H1 (cell line): ENCODE results near the gene TRIM65. TPM values are rescaled to one million over a fixed set of nuclear protein-coding genes. Genes with fewer than 3 reads are reported as not detected.
A peak's percentile ranks its signal among the peaks of the same experiment; 100 is the strongest.

Experiments used
- CTCF ChIA-PET: fragments of 300-600 bp; sonication (Branson Sonifier 250); formaldehyde crosslinking; loops from one replicate; lab custom pipeline; 2021; ENCODE audit not compliant: partially characterized antibody; lab: Charles Lee
- POLR2A ChIA-PET: fragments of 300-600 bp; sonication (Branson Sonifier 250); formaldehyde crosslinking; loops from one replicate; lab custom pipeline; 2021; ENCODE audit warnings: inconsistent platforms; ENCODE audit not compliant: partially characterized antibody; lab: Charles Lee
- DNase-seq, 2 experiments: peaks; one replicate each; pipeline versions ENCODE4 v3.0.0 to v3.0.0-alpha.2; 2010 to 2022; ENCODE audit warnings: low spot score in 2 of 2, low read depth in 1 of 2, mixed read lengths in 1 of 2
- FAIRE-seq: peaks from 2 replicates; lab custom pipeline; 2011; peaks lifted over from hg19 to GRCh38; lab: Jason Lieb, UNC
- H2AFZ ChIP-seq: 2 replicates; pipeline ENCODE4 v1.8.1; 2012; ENCODE audit warnings: low read length, inconsistent platforms
- H2AK5ac ChIP-seq: 2 replicates; pipeline ENCODE4 v1.6.1; 2013; ENCODE audit warnings: low read depth, low read length
- H2BK120ac ChIP-seq: replicated peaks from 2 replicates; pipeline ENCODE3; 2013; ENCODE audit warnings: low read depth, low read length, inconsistent platforms
- H2BK12ac ChIP-seq: 2 replicates; pipeline ENCODE4 v1.6.1; 2013; ENCODE audit warnings: low read depth, low read length
- H2BK15ac ChIP-seq: 2 replicates; pipeline ENCODE4 v1.6.1; 2013; ENCODE audit warnings: low read length
- H2BK20ac ChIP-seq: 2 replicates; pipeline ENCODE4 v1.6.1; 2013; ENCODE audit warnings: low read length
- H2BK5ac ChIP-seq: 2 replicates; pipeline ENCODE4 v1.6.1; 2013; ENCODE audit warnings: low read depth, low read length
- H3K14ac ChIP-seq: 2 replicates; pipeline ENCODE4 v1.6.1; 2013; ENCODE audit warnings: inconsistent platforms; ENCODE audit not compliant: insufficient read length
- H3K18ac ChIP-seq: 2 replicates; pipeline ENCODE4 v1.6.1; 2013; ENCODE audit warnings: low read length; ENCODE audit errors: extremely low read depth
- H3K23ac ChIP-seq: 2 replicates; pipeline ENCODE4 v1.6.1; 2013; ENCODE audit warnings: inconsistent platforms; ENCODE audit not compliant: insufficient read length
- H3K23me2 ChIP-seq: 2 replicates; pipeline ENCODE4 v1.6.1; 2013; ENCODE audit warnings: low read depth, low read length
- H3K27ac ChIP-seq: 2 replicates; pipeline ENCODE4 v1.6.1; 2011; ENCODE audit warnings: low read depth, low read length, inconsistent platforms
- H3K27me3 ChIP-seq, 4 experiments: replicated peaks in 1 of 4; 1 replicate in 1 of 4; 2 replicates in 3 of 4; pipeline versions ENCODE4 v1.6.1 to v1.8.1; 2011 to 2013; ENCODE audit warnings: low read length in 3 of 4, mild to moderate bottlenecking in 3 of 4, inconsistent platforms in 2 of 4, mixed read lengths in 2 of 4, moderate library complexity in 1 of 4; ENCODE audit not compliant: control insufficient read depth in 3 of 4, insufficient read depth in 3 of 4; ENCODE audit errors: extremely low read depth in 1 of 4
- H3K36me3 ChIP-seq, 4 experiments: 2 replicates each; pipeline versions ENCODE4 v1.6.1 to v1.8.1; 2011 to 2013; ENCODE audit warnings: mild to moderate bottlenecking in 4 of 4, low read length in 3 of 4, moderate library complexity in 2 of 4, control low read depth in 1 of 4, inconsistent platforms in 1 of 4; ENCODE audit not compliant: insufficient read depth in 4 of 4, control insufficient read depth in 2 of 4
- H3K4ac ChIP-seq: replicated peaks from 2 replicates; pipeline ENCODE3; 2013; ENCODE audit warnings: low read length, low read depth, mixed read lengths, inconsistent platforms; ENCODE audit not compliant: insufficient read length
- H3K4me1 ChIP-seq, 4 experiments: replicated peaks in 1 of 4; 1 replicate in 1 of 4; 2 replicates in 3 of 4; pipeline versions ENCODE4 v1.6.1 to v1.8.1; 2011 to 2013; ENCODE audit warnings: low read length in 3 of 4, inconsistent platforms in 2 of 4, mixed read lengths in 1 of 4; ENCODE audit not compliant: insufficient read depth in 4 of 4, control insufficient read depth in 3 of 4
- H3K4me2 ChIP-seq, 2 experiments: 2 replicates each; pipeline versions ENCODE4 v1.6.1 to v1.8.1; 2011 to 2013; ENCODE audit warnings: low read depth in 2 of 2, low read length in 2 of 2, control low read depth in 1 of 2, inconsistent platforms in 1 of 2, mild to moderate bottlenecking in 1 of 2; ENCODE audit not compliant: insufficient read depth in 1 of 2
- H3K4me3 ChIP-seq, 4 experiments: fragments of 200-600, 300-600 bp in 1 of 4; sonication (generic), shearing (Covaris generic), sonication (Bioruptor Twin) in 1 of 4; 2 replicates each; pipeline versions ENCODE4 v1.5.1 to v1.8.1; 2011 to 2016; ENCODE audit warnings: low read length in 4 of 4, low read depth in 3 of 4, control low read depth in 2 of 4, inconsistent platforms in 2 of 4, mild to moderate bottlenecking in 2 of 4, mixed read lengths in 1 of 4, moderate library complexity in 1 of 4; ENCODE audit not compliant: insufficient read depth in 2 of 4; ENCODE audit errors: extremely low read depth in 1 of 4
- H3K56ac ChIP-seq: replicated peaks from 2 replicates; pipeline ENCODE3; 2013; ENCODE audit warnings: low read depth, mild to moderate bottlenecking, mixed read lengths, low read length, inconsistent platforms; ENCODE audit not compliant: insufficient read length
- H3K79me1 ChIP-seq: 2 replicates; pipeline ENCODE4 v1.6.1; 2013; ENCODE audit warnings: low read depth, low read length, control low read depth
- H3K79me2 ChIP-seq, 2 experiments: 2 replicates each; pipeline versions ENCODE4 v1.6.1 to v1.8.1; 2012 to 2013; ENCODE audit warnings: low read length in 2 of 2, mild to moderate bottlenecking in 2 of 2, inconsistent platforms in 1 of 2; ENCODE audit not compliant: insufficient read depth in 2 of 2, control insufficient read depth in 1 of 2
- H3K9ac ChIP-seq, 4 experiments: replicated peaks in 1 of 4; 1 replicate in 1 of 4; 2 replicates in 3 of 4; pipeline versions ENCODE4 v1.6.1 to v1.8.1; 2011 to 2013; ENCODE audit warnings: low read depth in 3 of 4, low read length in 3 of 4, control low read depth in 2 of 4, mild to moderate bottlenecking in 2 of 4, moderate library complexity in 2 of 4, inconsistent platforms in 1 of 4; ENCODE audit errors: extremely low read depth in 1 of 4
- H3K9me3 ChIP-seq, 2 experiments: 2 replicates each; pipeline versions ENCODE4 v1.6.1 to v1.8.1; 2012 to 2013; ENCODE audit warnings: mild to moderate bottlenecking in 2 of 2, moderate library complexity in 2 of 2, control low read depth in 1 of 2, inconsistent platforms in 1 of 2, low read depth in 1 of 2, low read length in 1 of 2, mixed read lengths in 1 of 2; ENCODE audit not compliant: insufficient read depth in 2 of 2
- H4K20me1 ChIP-seq, 2 experiments: replicated peaks in 1 of 2; 2 replicates each; pipeline versions ENCODE3 to v1.8.1; 2011 to 2013; ENCODE audit warnings: inconsistent platforms in 2 of 2, low read length in 2 of 2, mild to moderate bottlenecking in 1 of 2; ENCODE audit not compliant: insufficient read depth in 2 of 2, control insufficient read depth in 1 of 2
- H4K5ac ChIP-seq: 2 replicates; pipeline ENCODE4 v1.6.1; 2013; ENCODE audit warnings: low read length, low read depth, mixed read lengths, inconsistent platforms; ENCODE audit not compliant: insufficient read length
- H4K8ac ChIP-seq: 2 replicates; pipeline ENCODE4 v1.8.0; 2013; ENCODE audit warnings: mild to moderate bottlenecking, moderate library complexity, low read length, inconsistent platforms; ENCODE audit not compliant: insufficient read depth; ENCODE audit errors: extremely low read depth
- H4K91ac ChIP-seq: replicated peaks from 2 replicates; pipeline ENCODE3; 2013; ENCODE audit warnings: low read length, mixed read lengths, inconsistent platforms; ENCODE audit not compliant: insufficient read length
- BCL11A ChIP-seq, 2 experiments: IDR thresholded peaks; one replicate each; pipeline ENCODE4 v1.6.1; 2011; ENCODE audit warnings: low read depth in 2 of 2, low read length in 2 of 2, mild to moderate bottlenecking in 2 of 2
- CBX8 ChIP-seq: fragments of 300-800, 300-1000 bp; sonication (generic); IDR thresholded peaks from 2 replicates; pipeline ENCODE4 v1.7.1; 2016; ENCODE audit warnings: low read depth, low read length, borderline replicate concordance
- E2F6 ChIP-seq: IDR thresholded peaks from 2 replicates; pipeline ENCODE4 v1.6.1; 2012; ENCODE audit warnings: inconsistent platforms
- EP300 ChIP-seq, 2 experiments: IDR thresholded peaks; 1 replicate in 1 of 2; 2 replicates in 1 of 2; pipeline ENCODE4 v1.6.1; 2011 to 2012; ENCODE audit warnings: low read depth in 2 of 2, low read length in 2 of 2, mild to moderate bottlenecking in 2 of 2, borderline replicate concordance in 1 of 2, inconsistent platforms in 1 of 2, moderate library complexity in 1 of 2
- EZH2 ChIP-seq: fragments of 200-600 bp; sonication (generic); IDR thresholded peaks from 2 replicates; pipeline ENCODE4 v1.7.1; 2012; ENCODE audit warnings: low read depth, mild to moderate bottlenecking, moderate library complexity, low read length, inconsistent platforms; ENCODE audit not compliant: severe bottlenecking
- HDAC6 ChIP-seq: IDR thresholded peaks from one replicate; pipeline ENCODE4 v1.7.1; 2012; ENCODE audit warnings: low read depth, mild to moderate bottlenecking, inconsistent platforms, low read length, moderate library complexity
- NRF1 ChIP-seq: IDR thresholded peaks from 2 replicates; pipeline ENCODE4 v1.6.1; 2011; ENCODE audit warnings: mild to moderate bottlenecking, low read depth, low read length, improper control_type of control experiment
- PHF8 ChIP-seq: fragments of 200-600 bp; sonication (generic); conservative IDR thresholded peaks from 2 replicates; pipeline ENCODE4 v1.7.1; 2012; ENCODE audit warnings: low read depth, mild to moderate bottlenecking, inconsistent platforms, low read length, moderate library complexity
- POLR2AphosphoS5 ChIP-seq: IDR thresholded peaks from 2 replicates; pipeline ENCODE4 v1.6.1; 2011; ENCODE audit warnings: low read depth, low read length
- SP4 ChIP-seq: IDR thresholded peaks from 2 replicates; pipeline ENCODE4 v1.6.1; 2012; ENCODE audit warnings: low read length, inconsistent platforms
- SUZ12 ChIP-seq: fragments of 200-600 bp; sonication (generic); IDR thresholded peaks from 2 replicates; pipeline ENCODE4 v1.6.1; 2012; ENCODE audit warnings: mild to moderate bottlenecking, inconsistent platforms, low read length, moderate library complexity, mixed read lengths
- TEAD4 ChIP-seq: IDR thresholded peaks from 2 replicates; pipeline ENCODE4 v1.6.1; 2012; ENCODE audit warnings: low read depth, low read length, inconsistent platforms, mixed read lengths
- WGBS, 2 experiments: shearing (Covaris generic) in 1 of 2; methylation state at CpG; one replicate each; pipeline versions ENCODE4 v1.1.6 to v1.1.7; 2013 to 2015; ENCODE audit warnings: low lambda C conversion rate in 2 of 2, mixed read lengths in 2 of 2, inconsistent platforms in 1 of 2, low coverage in 1 of 2, missing lambda C conversion rate in 1 of 2; ENCODE audit not compliant: insufficient replicate concordance in 2 of 2, insufficient coverage in 1 of 2, insufficient read length in 1 of 2; ENCODE audit errors: extremely low coverage in 1 of 2, missing lambda C conversion rate in 1 of 2; 5-methylcytosine and 5-hydroxymethylcytosine counted together
- polyA plus RNA-seq, 7 experiments: library from polyadenylated mRNA; depleted of rRNA in 3 of 7; stranded (reverse) in 5 of 7; unstranded in 2 of 7; fragments of >200 nt in 5 of 7; fragments of 200-250 nt in 2 of 7; gene quantifications; 1 replicate in 5 of 7; 2 replicates in 1 of 7; 4 replicates in 1 of 7; pipeline versions ENCODE4 v1.2.1 to v1.2.3, GENCODE V29; 2011 to 2013; ENCODE audit warnings: missing spikeins in 2 of 7, mixed read lengths in 2 of 7
- total RNA-seq: library from RNA; stranded (reverse); fragmentation: NEBNext Ultra II Directional; extraction: Animal tissue kit (Norgen Biotek cat#: 25700); gene quantifications from 2 replicates; pipeline ENCODE4 v1.2.1, GENCODE V29; 2021

The TRIM65 gene
- total and polyA plus RNA-seq, 2 of the 8 experiments (the other 6 are each of a cell fraction or from before 2014, with no cell fraction given) = 21.2 to 48.6 TPM

DNA sequence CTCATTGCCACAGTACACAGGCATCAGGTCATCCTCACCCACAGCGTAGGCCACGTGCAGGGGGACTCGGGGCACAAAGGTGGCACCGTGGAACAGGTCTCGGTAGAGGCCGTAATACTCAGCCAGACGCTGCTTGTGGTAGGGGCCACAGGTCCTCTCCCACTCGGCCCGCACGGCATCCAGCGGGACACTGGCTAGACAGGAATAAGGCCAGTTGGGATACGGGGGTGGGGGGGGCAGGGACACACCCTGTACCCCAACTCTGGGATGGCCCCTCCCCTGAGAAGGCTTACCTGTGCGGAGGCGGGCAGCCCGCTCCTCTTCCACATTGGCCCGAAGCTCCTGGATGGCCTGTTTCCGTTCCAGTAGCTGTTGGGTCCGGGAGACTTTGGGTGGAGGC, 5.0 kb upstream of the TRIM65 start:
- H4K8ac ChIP-seq = no peak overlapping the region; the same call in 1 of the 2 replicates
- H3K27ac ChIP-seq = no peak overlapping the region
- H2AK5ac ChIP-seq = no peak overlapping the region
- 0 out of 7 replicates have a peak overlapping the region, but pooled peaks of 1 of the 4 experiments have one; percentile 17 for H3K9ac ChIP-seq
- no peak overlapping the region for H3K4me3 ChIP-seq
- H2BK20ac ChIP-seq = no peak overlapping the region
- H2BK12ac ChIP-seq = no peak overlapping the region
- TF ChIP-seq POLR2AphosphoS5 (no peak), BCL11A (IDR thresholded peaks at IDR 0.05; ENCODE audit: low read depth in 2 of 2, low read length in 2 of 2) (no peak), TEAD4 (no peak), SP4 (no peak), SUZ12 (no peak), HDAC6 (no peak), E2F6 (no peak), NRF1 (no peak), EZH2 (no peak), PHF8 (no peak), EP300 (IDR thresholded peaks at IDR 0.05; ENCODE audit: borderline replicate concordance in 1 of 2, low read depth in 2 of 2, low read length in 2 of 2) (no peak), CBX8 (no peak)
- peaks cover 5 to 35% (median 23%) of the 10 kb centered on the region in 4 experiments; a peak in 7 of 8 replicates for H3K36me3 ChIP-seq
- no peak overlapping the region for H4K5ac ChIP-seq
- no peak overlapping the region for H3K4ac ChIP-seq
- DNase-seq (no peak), FAIRE-seq (no peak)
- no peak overlapping the region for H3K18ac ChIP-seq
- 96% methylated on average over 18 of the region's 18 CpGs; no CpG with 5 or more reads in 1 of the 2 experiments for WGBS, 2 experiments
- H3K79me1 ChIP-seq = no peaks in the 10 kb centered on the region; the same call in 1 of the 2 replicates
- H3K56ac ChIP-seq = no peak overlapping the region
- no peak overlapping the region for H3K14ac ChIP-seq
- peaks cover 2 to 5% of the 10 kb centered on the region in 2 experiments for H4K20me1 ChIP-seq
- no peak overlapping the region for H4K91ac ChIP-seq
- H3K27me3 ChIP-seq = no peaks in the 10 kb centered on the region
- no peak overlapping the region for H2BK120ac ChIP-seq
- no peak overlapping the region for H2BK5ac ChIP-seq
- H3K79me2 ChIP-seq = peaks cover 0 to 14% of the 10 kb centered on the region in 2 experiments; a peak in 2 of 4 replicates
- H2AFZ ChIP-seq = no peak overlapping the region
- no peak overlapping the region for H2BK15ac ChIP-seq
- no peaks in the 10 kb centered on the region for H3K9me3 ChIP-seq
- peaks cover 0 to 7% (median 4%) of the 10 kb centered on the region in 4 experiments; a peak in 5 of 7 replicates for H3K4me1 ChIP-seq
- peaks cover 5% of the 10 kb centered on the region; the same call in 1 of the 2 replicates for H3K23me2 ChIP-seq
- H3K4me2 ChIP-seq = no peak overlapping the region
- H3K23ac ChIP-seq = no peak overlapping the region
- CTCF ChIA-PET = interaction anchor here (0.7 to 51.3 kb wide), 4 partner anchors 8 to 403 kb away, joined by 3 to 885 read pairs (median 4); partner anchors contain the start of genes CDK3 and TRIM47
- POLR2A ChIA-PET = interaction anchor here (0.9 to 7.4 kb wide), 4 partner anchors 9 to 26 kb away, joined by 4 to 40 read pairs (median 4); partner anchors contain the start of gene TRIM47
